Ectodermal cell (in vitro differentiated cells): ENCODE data around the gene DENND11.

Experiments used
- H3K27ac ChIP-seq: 2 replicates; pipeline ENCODE4 v1.7.0; 2013; ENCODE audit warnings: mild to moderate bottlenecking, low read depth, low read length; ENCODE audit not compliant: insufficient read depth, poor library complexity, severe bottlenecking
- H3K27me3 ChIP-seq: 2 replicates; pipeline ENCODE4 v1.7.0; 2013; ENCODE audit warnings: mild to moderate bottlenecking, low read length; ENCODE audit not compliant: insufficient read depth, control insufficient read depth, poor library complexity, severe bottlenecking
- H3K36me3 ChIP-seq: one replicate; pipeline ENCODE4 v1.7.0; 2013; ENCODE audit warnings: low read length; ENCODE audit not compliant: control insufficient read depth, insufficient read depth
- H3K4me1 ChIP-seq: one replicate; pipeline ENCODE4 v1.7.0; 2013; ENCODE audit warnings: low read length; ENCODE audit not compliant: control insufficient read depth, insufficient read depth
- H3K4me3 ChIP-seq: 2 replicates; pipeline ENCODE4 v1.7.0; 2013; ENCODE audit warnings: low read depth, low read length, control low read depth; ENCODE audit not compliant: insufficient read depth
- H3K9me3 ChIP-seq: 2 replicates; pipeline ENCODE4 v1.7.0; 2013; ENCODE audit warnings: mild to moderate bottlenecking, low read length, moderate library complexity; ENCODE audit not compliant: control insufficient read depth
- WGBS, 2 experiments: methylation state at CpG; one replicate each; pipeline ENCODE4 v1.1.7; 2013; ENCODE audit warnings: missing lambda C conversion rate in 2 of 2; 5-methylcytosine and 5-hydroxymethylcytosine counted together

DENND11 gene

DNA sequence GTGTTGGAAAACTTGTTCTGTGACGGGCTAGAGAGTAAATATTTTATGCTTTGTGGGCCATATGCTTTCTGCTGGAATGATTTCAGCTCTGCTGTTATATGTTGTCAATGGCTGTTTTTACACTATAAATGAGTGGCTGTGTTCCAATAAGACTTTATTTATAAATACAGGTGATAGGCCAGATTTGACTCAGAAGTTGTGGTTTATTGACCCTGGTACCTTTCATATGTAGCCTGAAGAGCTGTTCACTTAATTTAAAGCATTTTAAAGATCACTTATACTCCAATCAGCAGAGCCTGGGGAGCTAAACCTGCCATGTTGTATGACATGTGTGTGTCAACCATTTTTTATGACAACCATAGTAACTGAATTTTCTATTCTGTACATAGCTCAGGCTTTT, 27.1 kb upstream of the DENND11 start:
- no peaks in the 10 kb centered on the region for H3K27me3 ChIP-seq
- no peak overlapping the region for H3K27ac ChIP-seq
- H3K4me3 ChIP-seq, result no peak overlapping the region
- H3K4me1 ChIP-seq, result no peaks in the 10 kb centered on the region
- WGBS, 2 experiments, result 83 to 97% methylated on average over 1 of the region's 1 CpG
- H3K9me3 ChIP-seq, result no peaks in the 10 kb centered on the region
- no peaks in the 10 kb centered on the region for H3K36me3 ChIP-seq

- H3K27me3 ChIP-seq, result no peaks in the 10 kb centered on the region
- no peak overlapping the region for H3K27ac ChIP-seq
- H3K4me1 ChIP-seq, result no peaks in the 10 kb centered on the region
- WGBS, 2 experiments, result 94 to 95% methylated on average over 1 to 2 of the region's 2 CpGs
- H3K9me3 ChIP-seq, result no peaks in the 10 kb centered on the region
- H3K36me3 ChIP-seq, result no peaks in the 10 kb centered on the region
- H3K4me3 ChIP-seq, result no peak overlapping the region
Observed at GRCh38 chr7:141722529-141722928, 20.6 kb upstream of the DENND11 start.

GRCh38 chr7:141717450-141717849, 15.5 kb upstream of the DENND11 start:
- 94 to 100% methylated on average over 1 of the region's 1 CpG for WGBS, 2 experiments
- Histone ChIP-seq H3K36me3 (no peaks in the 10 kb centered on the region), H3K4me3 (no peak overlapping the region), H3K9me3 (no peaks in the 10 kb centered on the region), H3K4me1 (no peaks in the 10 kb centered on the region), H3K27ac (no peak overlapping the region), H3K27me3 (no peaks in the 10 kb centered on the region)

- no peaks in the 10 kb centered on the region for H3K4me1 ChIP-seq
- WGBS, 2 experiments, result 68 to 70% methylated on average over 5 of the region's 6 CpGs
- no peaks in the 10 kb centered on the region for H3K36me3 ChIP-seq
- H3K4me3 ChIP-seq, result no peak overlapping the region
- no peaks in the 10 kb centered on the region for H3K9me3 ChIP-seq
- no peak overlapping the region for H3K27ac ChIP-seq
- no peaks in the 10 kb centered on the region for H3K27me3 ChIP-seq
Observed at GRCh38 chr7:141715794-141716689, 14.1 kb upstream of the DENND11 start.

DNA sequence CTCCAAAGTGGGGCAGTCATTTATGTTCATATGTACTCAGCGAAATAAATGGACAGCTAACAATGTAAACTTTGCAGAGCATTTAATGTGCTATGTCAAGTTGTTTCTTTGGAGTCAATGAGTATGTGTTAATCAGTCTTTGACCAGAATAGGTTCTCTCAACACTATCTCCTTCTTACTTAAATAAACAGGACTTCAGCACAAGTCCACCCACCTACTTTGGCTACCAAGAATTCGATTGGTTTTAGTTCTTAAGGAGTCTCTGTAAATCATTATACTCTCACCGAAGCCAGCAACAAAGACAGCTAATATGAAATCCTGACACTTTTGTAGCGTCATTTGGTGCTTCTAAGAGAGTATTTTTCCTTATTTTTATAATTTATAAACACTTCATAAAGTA, 13.1 kb upstream of the DENND11 start:
- H3K36me3 ChIP-seq, result no peaks in the 10 kb centered on the region
- no peak overlapping the region for H3K27ac ChIP-seq
- no peaks in the 10 kb centered on the region for H3K9me3 ChIP-seq
- H3K4me1 ChIP-seq, result no peaks in the 10 kb centered on the region
- 62 to 85% methylated on average over 2 to 3 of the region's 4 CpGs for WGBS, 2 experiments
- no peaks in the 10 kb centered on the region for H3K27me3 ChIP-seq
- no peak overlapping the region for H3K4me3 ChIP-seq

GRCh38 chr7:141714571-141714970, 12.6 kb upstream of the DENND11 start:
- WGBS, 2 experiments, result 82% methylated on average over 2 of the region's 2 CpGs
- Histone ChIP-seq H3K27ac (no peak overlapping the region), H3K27me3 (no peaks in the 10 kb centered on the region), H3K4me3 (no peak overlapping the region), H3K4me1 (no peaks in the 10 kb centered on the region), H3K36me3 (no peaks in the 10 kb centered on the region), H3K9me3 (no peaks in the 10 kb centered on the region)

DNA sequence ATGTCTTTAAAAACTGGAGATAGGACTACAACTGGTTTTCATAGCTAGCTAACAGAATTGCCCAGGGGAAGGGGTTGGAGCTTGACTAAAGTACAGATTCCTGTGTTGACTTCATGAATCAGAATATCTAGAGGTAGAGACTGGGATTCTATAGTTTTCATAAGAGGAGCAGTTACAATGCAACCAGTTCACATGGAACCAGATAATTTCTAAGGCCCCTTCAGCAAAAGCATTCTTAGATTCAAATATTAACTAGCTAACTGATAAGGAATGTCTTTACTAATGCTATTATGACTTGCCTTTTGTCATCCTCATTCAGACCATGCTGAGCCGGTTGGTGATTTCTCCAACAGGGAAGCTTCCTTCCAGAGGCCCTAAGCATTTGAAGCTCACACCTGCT, 11.9 kb upstream of the DENND11 start:
- Histone ChIP-seq H3K4me3 (no peak overlapping the region), H3K27ac (no peak overlapping the region), H3K9me3 (no peaks in the 10 kb centered on the region), H3K27me3 (no peaks in the 10 kb centered on the region), H3K36me3 (no peaks in the 10 kb centered on the region), H3K4me1 (no peaks in the 10 kb centered on the region)
- WGBS, 2 experiments, result 75 to 85% methylated on average over 1 of the region's 1 CpG

DNA sequence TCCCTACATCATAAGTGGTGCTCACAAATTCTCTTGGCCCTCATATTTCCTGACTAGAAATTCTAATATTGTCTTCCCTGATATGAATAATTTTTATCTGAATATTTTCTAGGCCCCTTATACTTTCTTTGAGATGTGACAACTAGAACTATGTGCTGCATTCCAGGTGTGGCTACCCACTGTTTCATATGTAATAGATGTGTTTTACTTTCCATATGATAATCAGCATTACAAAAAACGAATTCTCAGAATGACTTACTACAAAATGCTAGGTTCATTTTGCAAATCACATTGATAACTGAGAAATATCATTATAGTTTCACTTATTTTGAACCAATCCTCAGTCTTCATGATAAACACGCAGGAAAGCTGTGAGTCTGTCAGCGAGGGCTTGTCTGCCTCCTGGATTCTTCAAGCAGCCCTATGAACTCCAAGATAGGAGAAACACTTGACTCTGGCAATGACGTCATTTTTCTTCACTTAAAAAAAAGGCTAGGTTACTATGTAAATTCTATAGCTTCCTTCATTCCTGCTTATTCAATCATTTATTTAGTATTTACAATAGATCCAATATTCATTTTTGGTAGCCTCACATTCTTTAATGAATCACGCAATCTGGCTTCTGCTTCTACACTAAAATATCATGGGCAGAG, 10.8 kb upstream of the DENND11 start:
- no peaks in the 10 kb centered on the region for H3K27me3 ChIP-seq
- no peaks in the 10 kb centered on the region for H3K9me3 ChIP-seq
- no peak overlapping the region for H3K27ac ChIP-seq
- no peaks in the 10 kb centered on the region for H3K36me3 ChIP-seq
- H3K4me1 ChIP-seq, result no peaks in the 10 kb centered on the region
- H3K4me3 ChIP-seq, result no peak overlapping the region
- 91 to 95% methylated on average over 4 to 5 of the region's 5 CpGs for WGBS, 2 experiments

DNA sequence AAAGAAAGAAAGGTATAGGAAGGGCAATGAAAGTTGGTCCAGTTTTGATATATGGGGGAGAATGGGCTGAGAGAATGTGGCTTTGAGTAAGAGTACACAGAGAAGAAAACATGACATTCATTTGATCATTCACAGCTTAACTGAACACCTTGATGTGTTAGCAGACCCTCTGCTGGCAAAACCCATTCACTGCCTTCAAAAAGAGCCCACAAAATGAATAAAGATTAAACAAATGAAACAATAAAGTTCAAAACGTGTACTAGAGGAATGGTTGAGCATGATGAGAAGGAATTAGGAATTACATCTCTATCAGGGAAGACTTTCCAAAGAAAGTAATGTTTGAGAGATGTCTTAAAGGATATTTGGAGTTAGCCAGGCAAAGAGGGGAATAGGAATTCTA, 8.3 kb upstream of the DENND11 start:
- no peak overlapping the region for H3K4me3 ChIP-seq
- no peaks in the 10 kb centered on the region for H3K36me3 ChIP-seq
- no peak overlapping the region for H3K27ac ChIP-seq
- no peaks in the 10 kb centered on the region for H3K27me3 ChIP-seq
- H3K9me3 ChIP-seq, result no peaks in the 10 kb centered on the region
- 50 to 67% methylated on average over 1 of the region's 1 CpG for WGBS, 2 experiments
- H3K4me1 ChIP-seq, result no peaks in the 10 kb centered on the region

DNA sequence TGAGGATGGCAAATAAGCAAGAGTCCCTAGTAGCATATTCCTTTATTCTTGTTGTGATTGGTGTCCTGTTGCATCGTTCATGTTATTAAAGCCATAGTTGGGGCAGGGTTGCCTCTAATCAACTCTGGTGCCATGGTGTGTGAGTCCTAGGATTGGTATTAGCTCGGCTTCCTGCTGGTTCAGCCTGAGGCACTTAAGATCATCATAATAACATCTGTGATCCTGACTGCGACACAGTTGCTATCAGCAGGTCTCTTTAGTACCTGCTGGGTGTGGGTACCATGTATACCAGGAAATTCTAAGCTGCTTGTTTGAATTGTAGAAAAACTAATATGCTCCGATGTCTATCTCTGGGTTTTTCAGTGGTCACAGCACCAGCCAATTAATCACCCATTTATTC, 7.8 kb upstream of the DENND11 start:
- WGBS, 2 experiments, result 97 to 98% methylated on average over 3 to 4 of the region's 4 CpGs
- Histone ChIP-seq H3K4me3 (no peak overlapping the region), H3K36me3 (no peaks in the 10 kb centered on the region), H3K9me3 (no peaks in the 10 kb centered on the region), H3K4me1 (no peaks in the 10 kb centered on the region), H3K27me3 (no peaks in the 10 kb centered on the region), H3K27ac (no peak overlapping the region)
